GM23338 (cell line): Measurements from ENCODE around the gene SERPINA1. TPM values are rescaled to one million over a fixed set of nuclear protein-coding genes. Genes with fewer than 3 reads are reported as not detected.

ENCODE experiments used
- ATAC-seq: fragments of 200-7000 bp; cut with Tn5 transposase; 3 replicates; pipeline ENCODE4 v1.9.1; 2020
- DNase-seq: peaks from one replicate; pipeline ENCODE4 v3.0.0-alpha.2; 2015; ENCODE audit warnings: low spot score
- H2AFZ ChIP-seq: fragments of 200-600 bp; sonication (generic); 2 replicates; pipeline ENCODE4 v1.8.0; 2016; ENCODE audit warnings: antibody characterized with exemption, mild to moderate bottlenecking, moderate library complexity
- H3F3A ChIP-seq: fragments of 200-600 bp; sonication (generic); replicated peaks from 2 replicates; pipeline ENCODE4 v1.8.0; 2017; ENCODE audit warnings: antibody characterized with exemption, mixed run types, low read depth
- H3K27ac ChIP-seq: fragments of 200-600 bp; sonication (generic); 2 replicates; pipeline ENCODE4 v1.6.1; 2016; ENCODE audit warnings: low read depth
- H3K27me3 ChIP-seq: fragments of 200-600 bp; sonication (generic); 2 replicates; pipeline ENCODE4 v1.8.0; 2016; ENCODE audit warnings: mild to moderate bottlenecking, mixed run types, moderate library complexity; ENCODE audit not compliant: insufficient read depth
- H3K36me3 ChIP-seq: fragments of 200-600 bp; sonication (generic); 2 replicates; pipeline ENCODE4 v1.8.0; 2016; ENCODE audit warnings: mild to moderate bottlenecking; ENCODE audit not compliant: insufficient read depth
- H3K4me1 ChIP-seq: fragments of 200-600 bp; sonication (generic); 2 replicates; pipeline ENCODE4 v1.8.0; 2016; ENCODE audit warnings: mild to moderate bottlenecking, moderate library complexity; ENCODE audit not compliant: insufficient read depth
- H3K4me2 ChIP-seq: fragments of 200-600 bp; sonication (generic); 2 replicates; pipeline ENCODE4 v1.7.1; 2017; ENCODE audit warnings: mixed run types
- H3K4me3 ChIP-seq: fragments of 200-600 bp; sonication (generic); 2 replicates; pipeline ENCODE4 v1.6.1; 2016; ENCODE audit warnings: mixed run types
- H3K79me2 ChIP-seq: fragments of 200-600 bp; sonication (generic); replicated peaks from 2 replicates; pipeline ENCODE4 v1.8.0; 2017; ENCODE audit warnings: mild to moderate bottlenecking; ENCODE audit not compliant: insufficient read depth
- H3K9me2 ChIP-seq: fragments of 200-600 bp; sonication (generic); 2 replicates; pipeline ENCODE4 v1.8.0; 2017; ENCODE audit not compliant: insufficient read depth
- H4K20me1 ChIP-seq: fragments of 200-600 bp; sonication (generic); replicated peaks from 2 replicates; pipeline ENCODE4 v1.8.0; 2017; ENCODE audit warnings: mild to moderate bottlenecking; ENCODE audit not compliant: insufficient read depth
- H3K27ac Mint-ChIP-seq: 2 replicates; pipeline ENCODE4 v1.8.0; 2020; ENCODE audit warnings: inconsistent platforms, mild to moderate bottlenecking, moderate library complexity, mixed read lengths
- H3K27me3 Mint-ChIP-seq: 3 replicates; pipeline ENCODE4 v1.8.0; 2022; ENCODE audit warnings: low read depth, mild to moderate bottlenecking, moderate library complexity, mixed read lengths, inconsistent platforms; ENCODE audit not compliant: insufficient read depth, poor library complexity
- H3K36me3 Mint-ChIP-seq: 3 replicates; pipeline ENCODE4 v1.8.0; 2021; ENCODE audit warnings: low read depth, mild to moderate bottlenecking, inconsistent platforms, moderate library complexity, mixed read lengths
- H3K4me1 Mint-ChIP-seq: 3 replicates; pipeline ENCODE4 v1.8.0; 2020; ENCODE audit warnings: mild to moderate bottlenecking, inconsistent platforms, mixed read lengths
- H3K4me3 Mint-ChIP-seq: 3 replicates; pipeline ENCODE4 v1.8.0; 2021; ENCODE audit warnings: moderate library complexity, mild to moderate bottlenecking, inconsistent platforms, mixed read lengths
- H3K9me3 Mint-ChIP-seq: 3 replicates; pipeline ENCODE4 v1.8.0; 2020; ENCODE audit warnings: moderate library complexity, mild to moderate bottlenecking, inconsistent platforms, mixed read lengths
- EZH2 ChIP-seq: fragments of 200-600 bp; sonication (generic); IDR thresholded peaks from one replicate; pipeline ENCODE4 v1.8.0; 2017; ENCODE audit warnings: antibody characterized with exemption, mild to moderate bottlenecking, low read depth; ENCODE audit not compliant: unreplicated experiment
- EZH2phosphoT487 ChIP-seq: fragments of 200-600 bp; sonication (generic); IDR thresholded peaks from one replicate; pipeline ENCODE4 v1.8.1; 2018; ENCODE audit warnings: antibody characterized with exemption; ENCODE audit not compliant: unreplicated experiment
- JUNB ChIP-seq: IDR thresholded peaks from one replicate; pipeline ENCODE4 v1.6.1; 2016; ENCODE audit warnings: antibody characterized with exemption; ENCODE audit not compliant: unreplicated experiment
- NANOG ChIP-seq: IDR thresholded peaks from 2 replicates; pipeline ENCODE4 v1.6.1; 2016; ENCODE audit warnings: antibody characterized with exemption, borderline replicate concordance
- POLR2AphosphoS5 ChIP-seq: IDR thresholded peaks from 2 replicates; pipeline ENCODE4 v1.6.1; 2016; ENCODE audit warnings: antibody characterized with exemption, low read depth
- STAT1 ChIP-seq: IDR thresholded peaks from one replicate; pipeline ENCODE4 v1.6.1; 2016; ENCODE audit warnings: antibody characterized with exemption; ENCODE audit not compliant: unreplicated experiment
- ZNF331 ChIP-seq: fragments of 250-450 bp; sonication (Bioruptor Pico); IDR thresholded peaks from 2 replicates; pipeline ENCODE4 v1.5.0; 2020; ENCODE audit warnings: low read depth, mild to moderate bottlenecking, moderate library complexity
- polyA plus RNA-seq: library from polyadenylated mRNA; unstranded; fragments of >200 nt; fragmentation: Nextera tagmentation; extraction: Ambion mirVana; gene quantifications from 2 replicates; pipeline ENCODE4 v1.2.1, GENCODE V29; 2016
- total RNA-seq: library from RNA; depleted of rRNA; stranded (reverse); fragments of >200 nt; shearing (Covaris generic); gene quantifications from 2 replicates; pipeline ENCODE4 v1.2.3, GENCODE V29; 2014
- TF ChIP-seq, protein P1 (sequence below): IDR thresholded peaks from one replicate; pipeline ENCODE4 v1.6.1; 2018; ENCODE audit warnings: antibody characterized with exemption; ENCODE audit not compliant: unreplicated experiment
- TF ChIP-seq, protein P2 (sequence below): fragments of 250-450 bp; sonication (Bioruptor Pico); IDR thresholded peaks from 2 replicates; pipeline ENCODE4 v1.5.0; 2020; ENCODE audit warnings: mild to moderate bottlenecking, moderate library complexity

The SERPINA1 gene
- total and polyA plus RNA-seq, 2 experiments from 2014 or later = not detected

DNA sequence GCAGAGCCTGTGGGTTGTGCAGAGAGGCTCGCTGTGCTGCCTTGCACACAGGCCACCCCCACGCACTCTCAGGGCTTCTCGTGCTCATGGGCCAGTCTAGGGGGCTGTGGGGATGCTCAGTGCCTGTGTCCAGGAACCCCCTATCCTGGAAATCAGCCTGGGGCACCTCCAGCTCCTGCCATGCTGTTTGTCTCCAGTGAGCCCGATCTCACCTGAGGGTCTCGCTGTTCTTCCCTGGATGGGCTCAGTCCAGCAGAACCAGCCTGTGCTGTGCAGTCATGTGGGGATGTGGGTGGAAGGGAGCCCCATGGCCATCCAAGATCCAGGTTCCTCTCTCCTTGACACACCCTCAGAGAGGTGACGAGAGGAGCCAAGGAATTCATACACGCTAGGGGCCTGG is 26.7 kb downstream of the SERPINA1 start (continued):
- TF ChIP-seq, protein P1, sequence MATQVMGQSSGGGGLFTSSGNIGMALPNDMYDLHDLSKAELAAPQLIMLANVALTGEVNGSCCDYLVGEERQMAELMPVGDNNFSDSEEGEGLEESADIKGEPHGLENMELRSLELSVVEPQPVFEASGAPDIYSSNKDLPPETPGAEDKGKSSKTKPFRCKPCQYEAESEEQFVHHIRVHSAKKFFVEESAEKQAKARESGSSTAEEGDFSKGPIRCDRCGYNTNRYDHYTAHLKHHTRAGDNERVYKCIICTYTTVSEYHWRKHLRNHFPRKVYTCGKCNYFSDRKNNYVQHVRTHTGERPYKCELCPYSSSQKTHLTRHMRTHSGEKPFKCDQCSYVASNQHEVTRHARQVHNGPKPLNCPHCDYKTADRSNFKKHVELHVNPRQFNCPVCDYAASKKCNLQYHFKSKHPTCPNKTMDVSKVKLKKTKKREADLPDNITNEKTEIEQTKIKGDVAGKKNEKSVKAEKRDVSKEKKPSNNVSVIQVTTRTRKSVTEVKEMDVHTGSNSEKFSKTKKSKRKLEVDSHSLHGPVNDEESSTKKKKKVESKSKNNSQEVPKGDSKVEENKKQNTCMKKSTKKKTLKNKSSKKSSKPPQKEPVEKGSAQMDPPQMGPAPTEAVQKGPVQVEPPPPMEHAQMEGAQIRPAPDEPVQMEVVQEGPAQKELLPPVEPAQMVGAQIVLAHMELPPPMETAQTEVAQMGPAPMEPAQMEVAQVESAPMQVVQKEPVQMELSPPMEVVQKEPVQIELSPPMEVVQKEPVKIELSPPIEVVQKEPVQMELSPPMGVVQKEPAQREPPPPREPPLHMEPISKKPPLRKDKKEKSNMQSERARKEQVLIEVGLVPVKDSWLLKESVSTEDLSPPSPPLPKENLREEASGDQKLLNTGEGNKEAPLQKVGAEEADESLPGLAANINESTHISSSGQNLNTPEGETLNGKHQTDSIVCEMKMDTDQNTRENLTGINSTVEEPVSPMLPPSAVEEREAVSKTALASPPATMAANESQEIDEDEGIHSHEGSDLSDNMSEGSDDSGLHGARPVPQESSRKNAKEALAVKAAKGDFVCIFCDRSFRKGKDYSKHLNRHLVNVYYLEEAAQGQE = no peak
- no peak for TF ChIP-seq POLR2AphosphoS5
- TF ChIP-seq NANOG = no peak
- TF ChIP-seq, protein P2, sequence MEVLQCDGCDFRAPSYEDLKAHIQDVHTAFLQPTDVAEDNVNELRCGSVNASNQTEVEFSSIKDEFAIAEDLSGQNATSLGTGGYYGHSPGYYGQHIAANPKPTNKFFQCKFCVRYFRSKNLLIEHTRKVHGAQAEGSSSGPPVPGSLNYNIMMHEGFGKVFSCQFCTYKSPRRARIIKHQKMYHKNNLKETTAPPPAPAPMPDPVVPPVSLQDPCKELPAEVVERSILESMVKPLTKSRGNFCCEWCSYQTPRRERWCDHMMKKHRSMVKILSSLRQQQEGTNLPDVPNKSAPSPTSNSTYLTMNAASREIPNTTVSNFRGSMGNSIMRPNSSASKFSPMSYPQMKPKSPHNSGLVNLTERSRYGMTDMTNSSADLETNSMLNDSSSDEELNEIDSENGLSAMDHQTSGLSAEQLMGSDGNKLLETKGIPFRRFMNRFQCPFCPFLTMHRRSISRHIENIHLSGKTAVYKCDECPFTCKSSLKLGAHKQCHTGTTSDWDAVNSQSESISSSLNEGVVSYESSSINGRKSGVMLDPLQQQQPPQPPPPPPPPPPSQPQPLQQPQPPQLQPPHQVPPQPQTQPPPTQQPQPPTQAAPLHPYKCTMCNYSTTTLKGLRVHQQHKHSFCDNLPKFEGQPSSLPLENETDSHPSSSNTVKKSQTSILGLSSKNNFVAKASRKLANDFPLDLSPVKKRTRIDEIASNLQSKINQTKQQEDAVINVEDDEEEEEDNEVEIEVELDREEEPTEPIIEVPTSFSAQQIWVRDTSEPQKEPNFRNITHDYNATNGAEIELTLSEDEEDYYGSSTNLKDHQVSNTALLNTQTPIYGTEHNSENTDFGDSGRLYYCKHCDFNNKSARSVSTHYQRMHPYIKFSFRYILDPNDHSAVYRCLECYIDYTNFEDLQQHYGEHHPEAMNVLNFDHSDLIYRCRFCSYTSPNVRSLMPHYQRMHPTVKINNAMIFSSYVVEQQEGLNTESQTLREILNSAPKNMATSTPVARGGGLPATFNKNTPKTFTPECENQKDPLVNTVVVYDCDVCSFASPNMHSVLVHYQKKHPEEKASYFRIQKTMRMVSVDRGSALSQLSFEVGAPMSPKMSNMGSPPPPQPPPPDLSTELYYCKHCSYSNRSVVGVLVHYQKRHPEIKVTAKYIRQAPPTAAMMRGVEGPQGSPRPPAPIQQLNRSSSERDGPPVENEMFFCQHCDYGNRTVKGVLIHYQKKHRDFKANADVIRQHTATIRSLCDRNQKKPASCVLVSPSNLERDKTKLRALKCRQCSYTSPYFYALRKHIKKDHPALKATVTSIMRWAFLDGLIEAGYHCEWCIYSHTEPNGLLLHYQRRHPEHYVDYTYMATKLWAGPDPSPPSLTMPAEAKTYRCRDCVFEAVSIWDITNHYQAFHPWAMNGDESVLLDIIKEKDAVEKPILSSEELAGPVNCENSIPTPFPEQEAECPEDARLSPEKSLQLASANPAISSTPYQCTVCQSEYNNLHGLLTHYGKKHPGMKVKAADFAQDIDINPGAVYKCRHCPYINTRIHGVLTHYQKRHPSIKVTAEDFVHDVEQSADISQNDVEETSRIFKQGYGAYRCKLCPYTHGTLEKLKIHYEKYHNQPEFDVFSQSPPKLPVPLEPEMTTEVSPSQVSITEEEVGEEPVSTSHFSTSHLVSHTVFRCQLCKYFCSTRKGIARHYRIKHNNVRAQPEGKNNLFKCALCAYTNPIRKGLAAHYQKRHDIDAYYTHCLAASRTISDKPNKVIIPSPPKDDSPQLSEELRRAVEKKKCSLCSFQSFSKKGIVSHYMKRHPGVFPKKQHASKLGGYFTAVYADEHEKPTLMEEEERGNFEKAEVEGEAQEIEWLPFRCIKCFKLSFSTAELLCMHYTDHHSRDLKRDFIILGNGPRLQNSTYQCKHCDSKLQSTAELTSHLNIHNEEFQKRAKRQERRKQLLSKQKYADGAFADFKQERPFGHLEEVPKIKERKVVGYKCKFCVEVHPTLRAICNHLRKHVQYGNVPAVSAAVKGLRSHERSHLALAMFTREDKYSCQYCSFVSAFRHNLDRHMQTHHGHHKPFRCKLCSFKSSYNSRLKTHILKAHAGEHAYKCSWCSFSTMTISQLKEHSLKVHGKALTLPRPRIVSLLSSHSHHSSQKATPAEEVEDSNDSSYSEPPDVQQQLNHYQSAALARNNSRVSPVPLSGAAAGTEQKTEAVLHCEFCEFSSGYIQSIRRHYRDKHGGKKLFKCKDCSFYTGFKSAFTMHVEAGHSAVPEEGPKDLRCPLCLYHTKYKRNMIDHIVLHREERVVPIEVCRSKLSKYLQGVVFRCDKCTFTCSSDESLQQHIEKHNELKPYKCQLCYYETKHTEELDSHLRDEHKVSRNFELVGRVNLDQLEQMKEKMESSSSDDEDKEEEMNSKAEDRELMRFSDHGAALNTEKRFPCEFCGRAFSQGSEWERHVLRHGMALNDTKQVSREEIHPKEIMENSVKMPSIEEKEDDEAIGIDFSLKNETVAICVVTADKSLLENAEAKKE (CRISPR knock-in tag) = no peak

DNA sequence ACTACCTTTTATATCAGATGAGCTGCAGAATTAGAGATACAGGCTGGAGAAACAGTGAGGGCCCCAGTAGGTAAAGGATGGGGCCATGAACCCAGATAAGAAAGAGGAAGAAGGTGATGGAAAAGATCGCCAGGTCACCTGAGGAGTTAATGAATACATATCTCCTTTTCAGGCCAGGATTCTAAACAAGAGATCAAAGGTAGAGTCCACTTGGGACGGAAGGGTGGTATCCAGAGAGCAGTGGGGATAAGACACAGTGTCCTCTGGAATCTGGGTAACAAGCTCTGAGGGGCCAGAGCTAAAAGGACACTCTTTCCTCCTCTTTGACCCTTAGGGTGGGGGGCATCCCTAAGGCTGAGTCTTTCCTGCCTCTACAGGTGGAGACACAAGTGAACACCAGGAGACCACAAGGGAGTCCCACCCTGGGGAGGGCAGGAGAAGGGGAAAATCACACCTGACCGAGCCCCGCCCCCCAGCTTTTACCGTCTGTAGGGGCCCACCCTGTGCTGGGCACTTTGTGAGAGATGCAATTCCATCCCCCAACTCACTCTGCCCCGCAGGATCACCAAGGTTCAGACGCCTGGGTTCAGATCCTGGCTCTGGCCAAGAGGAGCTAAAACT is 27.3 kb downstream of the SERPINA1 start:
- no peaks in the 10 kb centered on the region for H3K9me2 ChIP-seq
- Mint-ChIP-seq H3K27me3 (peaks cover 2% of the 10 kb centered on the region), H3K4me3 (no peak overlapping the region), H3K9me3 (no peaks in the 10 kb centered on the region), H3K36me3 (no peaks in the 10 kb centered on the region), H3K27ac (no peak overlapping the region; the same call in 1 of the 2 replicates), H3K4me1 (peaks cover 7% of the 10 kb centered on the region)
- peaks cover 10% of the 10 kb centered on the region for H3K4me1 ChIP-seq
- DNase-seq (no peak), ATAC-seq (no peak)
- no peaks in the 10 kb centered on the region for H4K20me1 ChIP-seq
- H3K36me3 ChIP-seq = 0 out of 2 replicates have a peak, but pooled peaks cover 3% of the 10 kb centered on the region
- H3K27ac ChIP-seq = no peak overlapping the region
- no peaks in the 10 kb centered on the region for H3K27me3 ChIP-seq
- H3F3A ChIP-seq = no peaks in the 10 kb centered on the region
- no peak overlapping the region for H3K4me2 ChIP-seq
- H3K79me2 ChIP-seq = no peaks in the 10 kb centered on the region
- H3K4me3 ChIP-seq = no peak overlapping the region
- no peak overlapping the region for H2AFZ ChIP-seq
- TF ChIP-seq, protein P1 = no peak
- TF ChIP-seq JUNB (no peak), EZH2phosphoT487 (no peak), EZH2 (no peak), ZNF331 (CRISPR knock-in tag) (no peak), NANOG (no peak), STAT1 (no peak)
